HepG2 (cell line): Measurements from ENCODE around the gene IFT172. TPM values are rescaled to one million over a fixed set of nuclear protein-coding genes. Genes with fewer than 3 reads are reported as not detected.
A peak's percentile ranks its signal among the peaks of the same experiment; 100 is the strongest.
"Not testable (repeated sequence)": the region's sequence is repeated elsewhere in the genome, so short reads cannot be mapped to it uniquely, and the experiment has no call there.

Source experiments
- ATAC-seq: fragments of 200-7000 bp; cut with Tn5 transposase; 3 replicates; pipeline ENCODE4 v1.9.1; 2020; ENCODE audit warnings: mild to moderate bottlenecking, moderate library complexity
- BruUV-seq: library from RNA; stranded (reverse); fragments of 400-500 nt; replicated peaks from 2 replicates; lab custom pipeline; 2021; lab: Mats Ljungman, UMichigan
- CTCF ChIA-PET: fragments of 300-600 bp; formaldehyde crosslinking; extraction: SDS; loops from one replicate; lab custom pipeline; 2021; ENCODE audit warnings: low total read pairs, inconsistent platforms, low intra/inter-chr PET ratio; lab: Yijun Ruan, JAX
- POLR2A ChIA-PET: fragments of 350-600 bp; sonication (Branson Sonifier 250); formaldehyde crosslinking; loops from one replicate; lab custom pipeline; 2020; ENCODE audit warnings: antibody characterized with exemption, inconsistent platforms; lab: Yijun Ruan, JAX
- DNase-seq: peaks from one replicate; pipeline ENCODE4 v3.0.0-alpha.2; 2015; ENCODE audit warnings: low spot score
- FAIRE-seq: peaks from 3 replicates; lab custom pipeline; 2011; peaks lifted over from hg19 to GRCh38; lab: Jason Lieb, UNC
- H2AFZ ChIP-seq: one replicate; pipeline ENCODE4 v1.6.1; 2011; ENCODE audit warnings: low read length, inconsistent platforms
- H3K27ac ChIP-seq: fragments of 300-600 bp; 3 replicates; pipeline ENCODE4 v1.8.0; 2011; ENCODE audit warnings: mixed run types, mild to moderate bottlenecking, mixed read lengths, low read length, inconsistent platforms; ENCODE audit not compliant: insufficient read depth; ENCODE audit errors: extremely low read length
- H3K27me3 ChIP-seq, 2 experiments: fragments of 200-600 bp in 1 of 2; 2 replicates in 1 of 2; 3 replicates in 1 of 2; pipeline versions ENCODE4 v1.6.0 to v1.8.0; 2011; ENCODE audit warnings: low read length in 2 of 2, mild to moderate bottlenecking in 2 of 2, moderate library complexity in 2 of 2, inconsistent platforms in 1 of 2; ENCODE audit not compliant: insufficient read depth in 2 of 2, control insufficient read depth in 1 of 2
- H3K36me3 ChIP-seq, 2 experiments: fragments of 200-600 bp in 1 of 2; replicated peaks in 1 of 2; 2 replicates in 1 of 2; 3 replicates in 1 of 2; pipeline versions ENCODE4 v1.5.1 to v1.8.0; 2011; ENCODE audit warnings: low read length in 2 of 2, inconsistent platforms in 1 of 2; ENCODE audit not compliant: insufficient read depth in 2 of 2, control insufficient read depth in 1 of 2
- H3K4me1 ChIP-seq: 2 replicates; pipeline ENCODE4 v1.5.1; 2012; ENCODE audit warnings: low read length, inconsistent platforms; ENCODE audit not compliant: insufficient read depth
- H3K4me2 ChIP-seq: 2 replicates; pipeline ENCODE4 v1.6.0; 2011; ENCODE audit warnings: low read depth, low read length, inconsistent platforms
- H3K4me3 ChIP-seq, 3 experiments: fragments of 200-600 bp in 1 of 3; sonication (generic), shearing (Covaris generic) in 1 of 3; replicated peaks in 1 of 3; 2 replicates each; pipeline ENCODE4 v1.5.1; 2011 to 2016; ENCODE audit warnings: low read length in 3 of 3, inconsistent platforms in 2 of 3, low read depth in 2 of 3, mild to moderate bottlenecking in 2 of 3, control low read depth in 1 of 3, mixed read lengths in 1 of 3; ENCODE audit not compliant: insufficient read depth in 1 of 3
- H3K79me2 ChIP-seq: one replicate; pipeline ENCODE4 v1.6.1; 2011; ENCODE audit warnings: low read length, inconsistent platforms; ENCODE audit not compliant: insufficient read depth
- H3K9ac ChIP-seq: 2 replicates; pipeline ENCODE4 v1.6.0; 2011; ENCODE audit warnings: mild to moderate bottlenecking, low read depth, low read length, inconsistent platforms; ENCODE audit not compliant: insufficient read depth
- H3K9me3 ChIP-seq: 2 replicates; pipeline ENCODE4 v1.5.1; 2012; ENCODE audit warnings: mild to moderate bottlenecking, low read length
- H4K20me1 ChIP-seq: 2 replicates; pipeline ENCODE4 v1.6.0; 2011; ENCODE audit warnings: inconsistent platforms, mild to moderate bottlenecking, low read length, moderate library complexity; ENCODE audit not compliant: insufficient read depth
- SAP130 ChIP-seq: IDR thresholded peaks from 2 replicates; pipeline ENCODE4 v1.6.1; 2016; ENCODE audit warnings: low read depth
- SOX13 ChIP-seq, 3 experiments: fragments of 450-650 bp in 1 of 3; sonication (generic) in 1 of 3; formaldehyde crosslinking in 1 of 3; IDR thresholded peaks in 2 of 3; conservative IDR thresholded peaks in 1 of 3; 2 replicates each; pipeline versions ENCODE4 v1.5.0 to v1.6.1; 2016 to 2020; ENCODE audit warnings: antibody characterized with exemption in 1 of 3, mild to moderate bottlenecking in 1 of 3, missing compliant biosample characterization in 1 of 3, missing genetic modification reagents in 1 of 3, moderate library complexity in 1 of 3
- SOX6 ChIP-seq, 2 experiments: fragments of 450-650 bp in 1 of 2; sonication (generic) in 1 of 2; formaldehyde crosslinking in 1 of 2; IDR thresholded peaks; 2 replicates each; pipeline versions ENCODE4 v1.4.0 to v1.6.1; 2017 to 2020; ENCODE audit warnings: antibody characterized with exemption in 1 of 2, mild to moderate bottlenecking in 1 of 2, missing genetic modification reagents in 1 of 2
- SRSF9 ChIP-seq: fragments of 200-400 bp; formaldehyde crosslinking; IDR thresholded peaks from 2 replicates; pipeline ENCODE4 v1.6.1; 2018; ENCODE audit warnings: borderline replicate concordance, mild to moderate bottlenecking, low read depth, low read length; ENCODE audit not compliant: insufficient read depth, poor library complexity, severe bottlenecking
- ZNF652 ChIP-seq: IDR thresholded peaks from 2 replicates; pipeline ENCODE4 v1.6.1; 2016; ENCODE audit warnings: low read depth, borderline replicate concordance
- WGBS: methylation state at CpG from one replicate; pipeline ENCODE4 v1.1.6; 2017; ENCODE audit warnings: low lambda C conversion rate; 5-methylcytosine and 5-hydroxymethylcytosine counted together
- in situ Hi-C: cut with HindIII; loops from 2 replicates; pipeline ENCODE4 v1.10.0; 2017; ENCODE audit warnings: low pct_unique_long_range_greater_than_20kb; ENCODE audit not compliant: extremely low pct_ligation_motif_present
- intact Hi-C: fragments of 100-400 bp; cut with micrococcal nuclease; formaldehyde crosslinking; loops from one replicate; pipeline ENCODE4 v1.10.0; 2022; ENCODE audit not compliant: unreplicated experiment
- polyA plus RNA-seq, 8 experiments: library from polyadenylated mRNA; depleted of rRNA in 3 of 8; stranded (reverse) in 7 of 8; unstranded in 1 of 8; fragments of >200 nt; fragmentation: Illumina TruSeq in 4 of 8; extraction: Trizol in 4 of 8; gene quantifications; 2 replicates each; pipeline versions ENCODE4 v1.2.1 to v1.2.3, GENCODE V29; 2011 to 2016; ENCODE audit warnings: low read depth in 4 of 8, missing spikeins in 1 of 8, mixed read lengths in 1 of 8; ENCODE audit not compliant: insufficient read depth in 1 of 8
- total RNA-seq, 5 experiments: library from RNA; depleted of rRNA; stranded (reverse); fragments of >200 nt; fragmentation: Illumina TruSeq; extraction: Trizol; gene quantifications; 2 replicates each; pipeline ENCODE4 v1.2.3, GENCODE V29; 2016; ENCODE audit warnings: low read depth in 1 of 5

IFT172 gene
- total and polyA plus RNA-seq, 2 of the 13 experiments (the other 11 are each of a cell fraction or from before 2014, with no cell fraction given) = 21.6 to 35.7 TPM

DNA sequence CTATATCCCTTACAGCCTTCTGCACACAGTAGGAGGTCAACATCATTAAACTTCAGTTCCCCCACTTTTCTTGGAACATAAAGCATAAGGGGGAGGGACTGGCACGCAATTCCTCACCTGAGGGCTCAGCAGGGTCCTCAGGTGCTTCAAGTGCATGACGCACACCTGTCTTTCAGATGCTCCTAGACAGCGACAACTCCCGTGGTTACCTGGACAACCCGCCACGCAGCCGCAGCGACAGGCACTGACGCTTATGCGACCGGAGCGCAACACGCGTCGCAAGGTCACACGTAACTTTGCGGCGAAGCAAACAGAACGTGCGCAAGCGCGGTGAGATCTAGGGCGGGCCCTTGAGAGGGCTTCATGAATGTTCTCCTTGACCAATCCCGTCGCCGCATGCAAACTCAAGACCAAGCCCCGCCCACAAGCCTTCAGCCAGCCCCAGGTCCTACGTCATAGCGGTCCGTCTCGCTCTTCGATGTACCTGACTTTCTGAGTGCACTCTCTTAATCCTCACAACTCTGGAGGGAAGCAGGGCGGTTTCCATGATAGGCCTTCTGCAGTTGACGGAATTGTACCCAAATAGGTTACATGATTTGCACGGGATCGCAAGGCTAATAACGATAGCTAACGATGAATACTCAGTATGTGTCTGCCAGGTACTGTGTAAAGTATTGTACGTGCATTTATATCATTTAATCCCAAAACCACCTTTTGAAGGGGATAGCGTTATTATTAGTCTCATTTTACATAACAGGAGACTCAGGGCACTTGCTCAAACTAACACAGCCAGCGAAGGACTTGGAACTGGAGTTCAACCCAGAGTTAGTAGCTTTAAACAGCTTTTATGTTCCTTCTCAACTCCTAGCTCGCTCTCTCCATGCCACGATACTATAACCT lies at the start of gene IFT172 (continued):
- TF ChIP-seq SRSF9 (no peak), SAP130 (CRISPR knock-in tag) (peak; percentile 100)

DNA sequence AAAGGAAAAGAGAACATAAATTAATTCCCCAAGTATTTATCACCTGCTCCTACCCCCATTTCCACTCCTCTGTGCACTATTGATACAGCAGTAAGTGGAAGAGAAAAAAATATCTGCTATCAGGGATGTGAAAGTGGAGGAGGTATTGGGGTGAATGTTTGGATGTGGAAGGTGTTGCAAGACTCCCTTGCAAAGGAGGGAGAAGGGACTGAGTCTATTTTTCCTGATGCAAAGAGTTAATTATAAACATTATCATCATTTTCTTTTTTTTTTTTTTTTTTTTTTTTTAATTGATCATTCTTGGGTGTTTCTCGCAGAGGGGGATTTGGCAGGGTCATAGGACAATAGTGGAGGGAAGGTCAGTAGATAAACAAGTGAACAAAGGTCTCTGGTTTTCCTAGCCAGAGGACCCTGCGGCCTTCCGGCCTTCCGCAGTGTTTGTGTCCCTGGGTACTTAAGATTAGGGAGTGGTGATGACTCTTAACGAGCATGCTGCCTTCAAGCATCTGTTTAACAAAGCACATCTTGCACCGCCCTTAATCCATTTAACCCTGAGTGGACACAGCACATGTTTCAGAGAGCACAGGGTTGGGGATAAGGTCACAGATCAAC lies 49.4 kb upstream of the IFT172 start:
- BruUV-seq; H4K20me1 ChIP-seq; CTCF ChIA-PET; DNase-seq; H3K27ac ChIP-seq; ATAC-seq; H3K4me2 ChIP-seq; H3K4me1 ChIP-seq; H3K36me3 ChIP-seq; H3K9ac ChIP-seq; H3K4me3 ChIP-seq; in situ Hi-C loops; H3K79me2 ChIP-seq; POLR2A ChIA-PET; FAIRE-seq; H3K27me3 ChIP-seq; H3K9me3 ChIP-seq; intact Hi-C loops; H2AFZ ChIP-seq; TF ChIP-seq SOX13, SOX6 (IDR thresholded peaks at IDR 0.05): not testable (repeated sequence)
- WGBS = 2% methylated on average over 4 of the region's 6 CpGs
- peak in 1 of 2 experiments; percentile 44; a peak in 1 of 4 replicates for TF ChIP-seq SOX13 (CRISPR knock-in tag; conservative IDR thresholded peaks at IDR 0.05 in 1 of 2, IDR thresholded peaks at IDR 0.05 in 1 of 2)
- TF ChIP-seq SOX6 (CRISPR knock-in tag; IDR thresholded peaks at IDR 0.05) = peak; percentile 27; the same call in 1 of the 2 replicates
- 0 out of 2 replicates have a peak, but pooled peaks have one; percentile 3 for TF ChIP-seq ZNF652 (CRISPR knock-in tag)
